Natural killer cell (primary cell): ENCODE results near the gene BAHCC1. TPM values are rescaled to one million over a fixed set of nuclear protein-coding genes. Genes with fewer than 3 reads are reported as not detected.

Source experiments
- ATAC-seq, 3 donors: fragments of 150-1000 bp in 2 of 3; fragments of 200-7000 bp in 1 of 3; cut with Tn5 transposase; 1 replicate in 1 of 3; 2 replicates in 2 of 3; pipeline ENCODE4 v1.10.0; 2021; ENCODE audit warnings: mild to moderate bottlenecking in 2 of 3, moderate library complexity in 2 of 3
- DNase-seq, 2 donors: peaks; one replicate each; pipeline versions ENCODE4 v3.0.0 to v3.0.0-alpha.2; 2013 to 2021; ENCODE audit warnings: mixed read lengths in 1 of 2
- H3K27ac ChIP-seq: one replicate; pipeline ENCODE4 v1.5.1; 2013; ENCODE audit warnings: mild to moderate bottlenecking, low read length
- H3K27me3 ChIP-seq: one replicate; pipeline ENCODE4 v1.6.1; 2013; ENCODE audit warnings: low read length; ENCODE audit not compliant: control insufficient read depth, insufficient read depth
- H3K36me3 ChIP-seq: one replicate; pipeline ENCODE4 v1.6.1; 2013; ENCODE audit warnings: low read length; ENCODE audit not compliant: control insufficient read depth, insufficient read depth
- H3K4me1 ChIP-seq: one replicate; pipeline ENCODE4 v1.6.1; 2013; ENCODE audit warnings: low read length; ENCODE audit not compliant: control insufficient read depth, insufficient read depth
- H3K4me3 ChIP-seq: one replicate; pipeline ENCODE4 v1.5.1; 2013; ENCODE audit warnings: low read length
- H3K9me3 ChIP-seq: one replicate; pipeline ENCODE4 v1.6.1; 2013; ENCODE audit warnings: low read length; ENCODE audit not compliant: control insufficient read depth, insufficient read depth
- H3K27ac Mint-ChIP-seq, 2 donors: one replicate each; pipeline ENCODE4 v1.8.0; 2022; ENCODE audit warnings: mild to moderate bottlenecking in 2 of 2, mixed read lengths in 2 of 2, moderate library complexity in 1 of 2
- H3K27me3 Mint-ChIP-seq, 2 donors: one replicate each; pipeline ENCODE4 v1.8.0; 2022; ENCODE audit warnings: low read depth in 2 of 2, mixed read lengths in 2 of 2
- H3K36me3 Mint-ChIP-seq: one replicate; pipeline ENCODE4 v1.8.0; 2022; ENCODE audit warnings: mixed read lengths
- H3K4me1 Mint-ChIP-seq, 2 donors: one replicate each; pipeline ENCODE4 v1.8.0; 2022; ENCODE audit warnings: mixed read lengths in 2 of 2
- H3K4me3 Mint-ChIP-seq: one replicate; pipeline ENCODE4 v1.8.0; 2022; ENCODE audit warnings: mild to moderate bottlenecking, moderate library complexity, mixed read lengths
- H3K9me3 Mint-ChIP-seq, 2 donors: one replicate each; pipeline ENCODE4 v1.8.0; 2022; ENCODE audit warnings: mixed read lengths in 2 of 2
- CTCF ChIP-seq: fragments of 200-600 bp; IDR thresholded peaks from one replicate; pipeline ENCODE4 v1.8.0; 2022; ENCODE audit warnings: antibody characterized with exemption
- WGBS: methylation state at CpG from one replicate; pipeline ENCODE4 v1.1.7; 2013; ENCODE audit warnings: missing lambda C conversion rate; ENCODE audit not compliant: insufficient coverage; 5-methylcytosine and 5-hydroxymethylcytosine counted together
- intact Hi-C: fragments of 100-400 bp; cut with micrococcal nuclease; formaldehyde crosslinking; loops from one replicate; pipeline ENCODE4 v1.14.2; 2022
- total RNA-seq, 4 donors: library from RNA; stranded (reverse); fragments of 120-200 nt in 1 of 4; gene quantifications; one replicate each; pipeline versions ENCODE4 v1.2.3 to v1.2.4, GENCODE V29; 2013 to 2022

BAHCC1 gene
- total RNA-seq, 3 donors from 2014 or later (not counting 1 experiment from before 2014, with no cell fraction given) = 2.9 to 17.3 (median 5.7) TPM

GRCh38 chr17:81412490-81413093 lies 17.3 kb downstream of the BAHCC1 start:
- no peaks in the 10 kb centered on the region for H3K9me3 Mint-ChIP-seq
- H3K4me3 Mint-ChIP-seq = peak overlapping the region; percentile 85
- WGBS = 27% methylated on average over 29 of the region's 29 CpGs
- TF ChIP-seq CTCF = no peak
- peaks cover 10 to 26% of the 10 kb centered on the region in 2 donors for H3K4me1 Mint-ChIP-seq
- H3K36me3 Mint-ChIP-seq = no peaks in the 10 kb centered on the region
- peak overlapping the region in 1 of 2 donors; percentile 67 for H3K27ac Mint-ChIP-seq
- H3K36me3 ChIP-seq = no peaks in the 10 kb centered on the region
- no peak overlapping the region for H3K4me3 ChIP-seq
- peak; percentile 77 to 90 (median 87) for ATAC-seq
- peak; percentile 60 to 67 for DNase-seq
- intact Hi-C loops = no loop called here
- peaks cover 0 to 27% of the 10 kb centered on the region in 2 donors for H3K27me3 Mint-ChIP-seq
- no peak overlapping the region for H3K27ac ChIP-seq
- H3K4me1 ChIP-seq = peaks cover 45% of the 10 kb centered on the region
- H3K27me3 ChIP-seq = peaks cover 22% of the 10 kb centered on the region
- H3K9me3 ChIP-seq = no peaks in the 10 kb centered on the region

- Mint-ChIP-seq H3K27ac (no peak overlapping the region), H3K36me3 (no peaks in the 10 kb centered on the region), H3K4me3 (peak overlapping the region; percentile 58), H3K4me1 (peaks cover 10 to 26% of the 10 kb centered on the region in 2 donors), H3K27me3 (peaks cover 0 to 22% of the 10 kb centered on the region in 2 donors), H3K9me3 (no peaks in the 10 kb centered on the region)
- Histone ChIP-seq H3K27ac (no peak overlapping the region), H3K4me3 (no peak overlapping the region), H3K9me3 (no peaks in the 10 kb centered on the region), H3K36me3 (no peaks in the 10 kb centered on the region), H3K27me3 (peaks cover 22% of the 10 kb centered on the region), H3K4me1 (peaks cover 45% of the 10 kb centered on the region)
- TF ChIP-seq CTCF = no peak
- WGBS = 91% methylated on average over 30 of the region's 30 CpGs
- intact Hi-C loops = no loop called here
- ATAC-seq = no peak
- no peak for DNase-seq
Measured at GRCh38 chr17:81413497-81414135, 18.4 kb downstream of the BAHCC1 start.

GRCh38 chr17:81414756-81415516 lies 19.7 kb downstream of the BAHCC1 start:
- WGBS = 80% methylated on average over 41 of the region's 41 CpGs
- H3K36me3 ChIP-seq = no peaks in the 10 kb centered on the region
- H3K4me1 Mint-ChIP-seq = peaks cover 10 to 26% of the 10 kb centered on the region in 2 donors

More at GRCh38 chr17:81414756-81415516, 19.7 kb downstream of the BAHCC1 start:
- Mint-ChIP-seq H3K36me3 (no peaks in the 10 kb centered on the region), H3K27me3 (peaks cover 0 to 16% of the 10 kb centered on the region in 2 donors), H3K9me3 (no peaks in the 10 kb centered on the region), H3K27ac (no peak overlapping the region), H3K4me3 (no peak overlapping the region)
- intact Hi-C loops = no loop called here
- DNase-seq = no peak
- Histone ChIP-seq H3K4me3 (no peak overlapping the region), H3K4me1 (peaks cover 39% of the 10 kb centered on the region), H3K9me3 (no peaks in the 10 kb centered on the region), H3K27ac (no peak overlapping the region), H3K27me3 (peaks cover 22% of the 10 kb centered on the region)
- no peak for TF ChIP-seq CTCF
- no peak for ATAC-seq
